NB4 (cell line): ENCODE data around the gene DPAGT1.

ENCODE experiments used
- DNase-seq: peaks from one replicate; pipeline ENCODE4 v3.0.0; 2010; ENCODE audit warnings: low read depth
- H3K4me3 ChIP-seq: one replicate; pipeline ENCODE4 v1.5.1; 2011; ENCODE audit warnings: mild to moderate bottlenecking, low read depth, low read length, moderate library complexity
- CTCF ChIP-seq: IDR thresholded peaks from one replicate; pipeline ENCODE4 v1.5.1; 2012; ENCODE audit warnings: low read depth, low read length
- MAX ChIP-seq: IDR thresholded peaks from 2 replicates; pipeline ENCODE4 v1.6.1; 2011; ENCODE audit warnings: low read depth, low read length
- MYC ChIP-seq: IDR thresholded peaks from 2 replicates; pipeline ENCODE4 v1.6.1; 2011; ENCODE audit warnings: low read depth, low read length
- POLR2A ChIP-seq: IDR thresholded peaks from 2 replicates; pipeline ENCODE4 v1.6.1; 2011; ENCODE audit warnings: mild to moderate bottlenecking; ENCODE audit not compliant: insufficient read length; ENCODE audit errors: extremely low read depth

The DPAGT1 gene

GRCh38 chr11:119116601-119117000 is 14.9 kb upstream of the DPAGT1 start:
- TF ChIP-seq CTCF (no peak), MYC (no peak), POLR2A (no peak), MAX (no peak)
- DNase-seq, result no peak
- H3K4me3 ChIP-seq, result no peak overlapping the region

GRCh38 chr11:119116235-119116594 is 14.6 kb upstream of the DPAGT1 start:
- DNase-seq, result no peak
- H3K4me3 ChIP-seq, result no peak overlapping the region
- TF ChIP-seq CTCF (no peak), POLR2A (no peak), MYC (no peak), MAX (no peak)

- no peak for DNase-seq
- no peak overlapping the region for H3K4me3 ChIP-seq
- TF ChIP-seq POLR2A (no peak), MYC (no peak), MAX (no peak), CTCF (no peak)
Observed at GRCh38 chr11:119115484-119116234, 14.0 kb upstream of the DPAGT1 start.

- DNase-seq, result no peak
- no peak for TF ChIP-seq MYC
- TF ChIP-seq MAX, result no peak
- no peak for TF ChIP-seq POLR2A
- TF ChIP-seq CTCF, result no peak
- no peak overlapping the region for H3K4me3 ChIP-seq
Observed at GRCh38 chr11:119114351-119114750, 12.7 kb upstream of the DPAGT1 start.

GRCh38 chr11:119113716-119114115 is 12.1 kb upstream of the DPAGT1 start:
- DNase-seq, result no peak

More at GRCh38 chr11:119113716-119114115, 12.1 kb upstream of the DPAGT1 start:
- no peak overlapping the region for H3K4me3 ChIP-seq
- TF ChIP-seq CTCF (no peak), MAX (no peak), POLR2A (no peak), MYC (no peak)
